PFSK-1 (cell line): ENCODE results near the gene EXOC5.

Experiments
- FOXP2 ChIP-seq: optimal IDR thresholded peaks from 2 replicates; pipeline ENCODE3; 2011; ENCODE audit warnings: borderline replicate concordance, control low read depth, inconsistent platforms; ENCODE audit not compliant: insufficient read depth; ENCODE audit errors: extremely low read length, extremely low read depth
- POLR2AphosphoS5 ChIP-seq: IDR thresholded peaks from 2 replicates; pipeline ENCODE4 v1.6.1; 2012; ENCODE audit warnings: low read depth, mild to moderate bottlenecking, control low read depth, low read length, moderate library complexity
- SIN3A ChIP-seq: IDR thresholded peaks from 2 replicates; pipeline ENCODE4 v1.6.1; 2012; ENCODE audit warnings: mild to moderate bottlenecking, low read length, moderate library complexity, borderline replicate concordance; ENCODE audit not compliant: insufficient read depth
- TAF1 ChIP-seq: IDR thresholded peaks from 2 replicates; pipeline ENCODE4 v1.6.1; 2012; ENCODE audit warnings: low read length, control low read depth, borderline replicate concordance; ENCODE audit not compliant: insufficient read depth
- TF ChIP-seq, protein P1 (sequence below), 2 experiments: IDR thresholded peaks; 2 replicates each; pipeline versions ENCODE4 v1.6.1 to v1.8.0; 2011 to 2012; ENCODE audit warnings: low read depth in 2 of 2, low read length in 2 of 2, control low read depth in 1 of 2, inconsistent platforms in 1 of 2, mild to moderate bottlenecking in 1 of 2, moderate library complexity in 1 of 2; ENCODE audit not compliant: insufficient read depth in 1 of 2

DNA sequence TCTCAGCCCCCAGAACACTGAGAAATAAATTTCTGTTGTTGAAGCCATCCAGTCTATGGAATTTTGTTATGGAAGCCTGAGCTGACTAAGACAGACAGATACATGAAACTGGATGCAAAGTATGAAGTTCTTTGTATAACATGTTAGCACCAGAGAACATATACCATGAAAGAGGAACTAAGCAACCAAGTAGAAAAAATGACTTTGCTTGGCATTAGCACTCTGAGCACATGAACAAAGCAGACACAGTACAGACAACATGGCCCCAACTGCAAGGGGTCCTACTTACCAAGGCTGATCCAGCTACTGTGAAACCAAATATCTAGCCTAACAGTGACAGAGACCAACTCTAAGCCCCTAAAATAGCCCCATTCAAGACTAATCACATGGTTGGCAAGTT is 13.8 kb downstream of the EXOC5 start:
- TF ChIP-seq POLR2AphosphoS5, result no peak
- TF ChIP-seq TAF1, result no peak
- TF ChIP-seq FOXP2, result no peak
- TF ChIP-seq, protein P1, sequence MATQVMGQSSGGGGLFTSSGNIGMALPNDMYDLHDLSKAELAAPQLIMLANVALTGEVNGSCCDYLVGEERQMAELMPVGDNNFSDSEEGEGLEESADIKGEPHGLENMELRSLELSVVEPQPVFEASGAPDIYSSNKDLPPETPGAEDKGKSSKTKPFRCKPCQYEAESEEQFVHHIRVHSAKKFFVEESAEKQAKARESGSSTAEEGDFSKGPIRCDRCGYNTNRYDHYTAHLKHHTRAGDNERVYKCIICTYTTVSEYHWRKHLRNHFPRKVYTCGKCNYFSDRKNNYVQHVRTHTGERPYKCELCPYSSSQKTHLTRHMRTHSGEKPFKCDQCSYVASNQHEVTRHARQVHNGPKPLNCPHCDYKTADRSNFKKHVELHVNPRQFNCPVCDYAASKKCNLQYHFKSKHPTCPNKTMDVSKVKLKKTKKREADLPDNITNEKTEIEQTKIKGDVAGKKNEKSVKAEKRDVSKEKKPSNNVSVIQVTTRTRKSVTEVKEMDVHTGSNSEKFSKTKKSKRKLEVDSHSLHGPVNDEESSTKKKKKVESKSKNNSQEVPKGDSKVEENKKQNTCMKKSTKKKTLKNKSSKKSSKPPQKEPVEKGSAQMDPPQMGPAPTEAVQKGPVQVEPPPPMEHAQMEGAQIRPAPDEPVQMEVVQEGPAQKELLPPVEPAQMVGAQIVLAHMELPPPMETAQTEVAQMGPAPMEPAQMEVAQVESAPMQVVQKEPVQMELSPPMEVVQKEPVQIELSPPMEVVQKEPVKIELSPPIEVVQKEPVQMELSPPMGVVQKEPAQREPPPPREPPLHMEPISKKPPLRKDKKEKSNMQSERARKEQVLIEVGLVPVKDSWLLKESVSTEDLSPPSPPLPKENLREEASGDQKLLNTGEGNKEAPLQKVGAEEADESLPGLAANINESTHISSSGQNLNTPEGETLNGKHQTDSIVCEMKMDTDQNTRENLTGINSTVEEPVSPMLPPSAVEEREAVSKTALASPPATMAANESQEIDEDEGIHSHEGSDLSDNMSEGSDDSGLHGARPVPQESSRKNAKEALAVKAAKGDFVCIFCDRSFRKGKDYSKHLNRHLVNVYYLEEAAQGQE (IDR thresholded peaks at IDR 0.05; ENCODE audit: insufficient read depth in 1 of 2, low read depth in 2 of 2, low read length in 2 of 2), result no peak
- TF ChIP-seq SIN3A, result no peak
